Testis (tissue), 2 donors: ENCODE results near the gene TRMT44.

Source experiments
- CTCF ChIP-seq, 3 experiments: fragments of 450-650 bp in 2 of 3; fragments of 200-600 bp in 1 of 3; sonication (generic) in 1 of 3; IDR thresholded peaks; one replicate each; pipeline ENCODE4 v1.5.1; 2016 to 2019; ENCODE audit warnings: antibody characterized with exemption in 3 of 3, mild to moderate bottlenecking in 2 of 3, moderate library complexity in 1 of 3
- POLR2A ChIP-seq: fragments of 450-650 bp; IDR thresholded peaks from one replicate; pipeline ENCODE4 v1.6.1; 2017; ENCODE audit warnings: antibody characterized with exemption, mild to moderate bottlenecking, moderate library complexity

GRCh38 chr4:8488791-8489369, 48.3 kb downstream of the TRMT44 start:
- TF ChIP-seq CTCF (IDR thresholded peaks at IDR 0.05), result no peak
- no peak for TF ChIP-seq POLR2A
